HCT116 (cell line): ENCODE measurements around the gene PRRX2. TPM values are rescaled to one million over a fixed set of nuclear protein-coding genes. Genes with fewer than 3 reads are reported as not detected.

ENCODE experiments used
- ATAC-seq: fragments of 200-7000 bp; cut with Tn5 transposase; 2 replicates; pipeline ENCODE4 v1.9.1; 2020; ENCODE audit warnings: mild to moderate bottlenecking, moderate library complexity
- BruUV-seq: library from RNA; stranded (reverse); fragments of 400-500 nt; replicated peaks from 2 replicates; lab custom pipeline; 2021; lab: Mats Ljungman, UMichigan
- CTCF ChIA-PET: fragments of 300-600 bp; sonication (Branson Sonifier 250); formaldehyde crosslinking; loops from one replicate; lab custom pipeline; 2021; ENCODE audit warnings: antibody characterized with exemption; lab: Charles Lee
- POLR2A ChIA-PET: fragments of 300-600, 350-600 bp; sonication (Branson Sonifier 250); formaldehyde crosslinking; loops from one replicate; lab custom pipeline; 2021; ENCODE audit warnings: antibody characterized with exemption; lab: Charles Lee
- RAD21 ChIA-PET, 2 experiments: fragments of 300-600 bp; sonication (Branson Sonifier 250); formaldehyde crosslinking; loops; one replicate each; lab custom pipeline; 2023; ENCODE audit warnings: low total read pairs in 2 of 2; ENCODE audit not compliant: uncharacterized antibody in 2 of 2, unreplicated experiment in 2 of 2, low non-redundant PET in 1 of 2; lab: Charles Lee
- DNase-seq: peaks from one replicate; pipeline ENCODE4 v3.0.0-alpha.2; 2010; ENCODE audit warnings: low read depth, low spot score
- H2AFZ ChIP-seq: fragments of 200-600 bp; shearing (Covaris generic), sonication (generic); 2 replicates; pipeline ENCODE4 v1.6.1; 2017; ENCODE audit warnings: low read depth, mixed run types, mixed read lengths, antibody characterized with exemption, low read length; ENCODE audit not compliant: poor library complexity, severe bottlenecking
- H3K27ac ChIP-seq: 2 replicates; pipeline ENCODE4 v1.5.1; 2012; ENCODE audit warnings: low read depth, low read length
- H3K27me3 ChIP-seq: fragments of 200-600 bp; sonication (generic); 2 replicates; pipeline ENCODE4 v1.6.1; 2016; ENCODE audit warnings: mixed run types, low read length, mixed read lengths; ENCODE audit not compliant: insufficient read depth
- H3K36me3 ChIP-seq, 2 experiments: fragments of 200-500 bp in 1 of 2; fragments of 200-600 bp in 1 of 2; sonication (Bioruptor generic) in 1 of 2; sonication (generic) in 1 of 2; 2 replicates each; pipeline versions ENCODE4 v1.5.1 to v1.6.1; 2014 to 2016; ENCODE audit warnings: low read length in 2 of 2, inconsistent platforms in 1 of 2, mixed read lengths in 1 of 2, mixed run types in 1 of 2; ENCODE audit not compliant: insufficient read depth in 2 of 2, control insufficient read depth in 1 of 2
- H3K4me1 ChIP-seq, 2 experiments: fragments of 200-600 bp in 1 of 2; sonication (generic) in 1 of 2; 2 replicates each; pipeline versions ENCODE4 v1.5.1 to v1.6.1; 2012 to 2017; ENCODE audit warnings: low read length in 2 of 2, inconsistent platforms in 1 of 2, mild to moderate bottlenecking in 1 of 2, mixed read lengths in 1 of 2, mixed run types in 1 of 2, moderate library complexity in 1 of 2; ENCODE audit not compliant: insufficient read depth in 2 of 2, control insufficient read depth in 1 of 2
- H3K4me2 ChIP-seq: fragments of 200-600 bp; sonication (generic); 2 replicates; pipeline ENCODE4 v1.6.1; 2017; ENCODE audit warnings: mixed run types, low read length, mixed read lengths
- H3K4me3 ChIP-seq, 2 experiments: fragments of 200-600 bp in 1 of 2; sonication (generic) in 1 of 2; replicated peaks in 1 of 2; 2 replicates each; pipeline ENCODE4 v1.5.1; 2011 to 2016; ENCODE audit warnings: low read length in 2 of 2, control low read depth in 1 of 2, low read depth in 1 of 2, mild to moderate bottlenecking in 1 of 2, mixed read lengths in 1 of 2, mixed run types in 1 of 2
- H3K79me2 ChIP-seq: fragments of 200-600 bp; sonication (generic); 2 replicates; pipeline ENCODE4 v1.6.1; 2017; ENCODE audit warnings: mild to moderate bottlenecking, mixed run types, low read length, moderate library complexity, mixed read lengths; ENCODE audit not compliant: insufficient read depth
- H3K9ac ChIP-seq: fragments of 200-600 bp; sonication (generic); 2 replicates; pipeline ENCODE4 v1.6.1; 2016; ENCODE audit warnings: low read length, mixed read lengths
- H3K9me2 ChIP-seq: fragments of 200-600 bp; sonication (generic), shearing (Covaris generic); 2 replicates; pipeline ENCODE4 v1.6.1; 2017; ENCODE audit warnings: mixed run types, mild to moderate bottlenecking, moderate library complexity; ENCODE audit not compliant: insufficient read depth
- H3K9me3 ChIP-seq, 2 experiments: fragments of 200-500 bp in 1 of 2; fragments of 200-600 bp in 1 of 2; sonication (Bioruptor generic) in 1 of 2; sonication (generic) in 1 of 2; 2 replicates each; pipeline ENCODE4 v1.6.1; 2014 to 2017; ENCODE audit warnings: low read length in 2 of 2, mixed read lengths in 2 of 2, inconsistent platforms in 1 of 2, low read depth in 1 of 2, mild to moderate bottlenecking in 1 of 2, mixed run types in 1 of 2, moderate library complexity in 1 of 2; ENCODE audit not compliant: control insufficient read depth in 1 of 2, insufficient read depth in 1 of 2
- H4K20me1 ChIP-seq: fragments of 200-600 bp; sonication (generic), shearing (Covaris generic); 2 replicates; pipeline ENCODE4 v1.6.1; 2017; ENCODE audit warnings: mixed run types, mild to moderate bottlenecking, moderate library complexity; ENCODE audit not compliant: insufficient read depth
- CBX3 ChIP-seq: IDR thresholded peaks from 2 replicates; pipeline ENCODE4 v1.6.1; 2012; ENCODE audit warnings: low read depth
- ELF1 ChIP-seq: IDR thresholded peaks from 2 replicates; pipeline ENCODE4 v1.6.1; 2012; ENCODE audit warnings: low read depth, borderline replicate concordance
- EZH2phosphoT487 ChIP-seq: fragments of 200-600 bp; IDR thresholded peaks from 2 replicates; pipeline ENCODE4 v1.6.1; 2018; ENCODE audit warnings: antibody characterized with exemption, borderline replicate concordance
- RAD21 ChIP-seq: IDR thresholded peaks from 2 replicates; pipeline ENCODE4 v1.6.1; 2012; ENCODE audit warnings: low read depth, mild to moderate bottlenecking
- YY1 ChIP-seq: IDR thresholded peaks from 2 replicates; pipeline ENCODE4 v1.6.1; 2011; ENCODE audit warnings: low read length, low read depth, moderate library complexity, mild to moderate bottlenecking; ENCODE audit not compliant: insufficient replicate concordance; ENCODE audit errors: extremely low read depth
- ZNF274 ChIP-seq: fragments of 200-500 bp; sonication (Bioruptor generic); IDR thresholded peaks from 2 replicates; pipeline ENCODE4 v1.6.1; 2014; ENCODE audit warnings: mild to moderate bottlenecking, low read depth, low read length, inconsistent platforms
- intact Hi-C: fragments of 100-400 bp; cut with micrococcal nuclease; formaldehyde crosslinking; loops from 2 replicates; pipeline ENCODE4 v1.10.0; 2022
- total RNA-seq: library from RNA; stranded (reverse); gene quantifications from one replicate; pipeline ENCODE4 v1.2.1, GENCODE V29; 2021; ENCODE audit not compliant: unreplicated experiment
- TF ChIP-seq, protein P1 (sequence below): IDR thresholded peaks from 2 replicates; pipeline ENCODE4 v1.6.1; 2012; ENCODE audit warnings: low read depth
- TF ChIP-seq, protein P2 (sequence below), 3 experiments: fragments of 200-600 bp in 1 of 3; sonication (generic) in 1 of 3; IDR thresholded peaks in 2 of 3; conservative IDR thresholded peaks in 1 of 3; 2 replicates each; pipeline ENCODE4 v1.5.1; 2012 to 2017; ENCODE audit warnings: low read depth in 2 of 3, low read length in 2 of 3, antibody characterized with exemption in 1 of 3, borderline replicate concordance in 1 of 3, control low read depth in 1 of 3, mild to moderate bottlenecking in 1 of 3, mixed read lengths in 1 of 3, mixed run types in 1 of 3, moderate library complexity in 1 of 3; ENCODE audit not compliant: insufficient read depth in 1 of 3

The PRRX2 gene
- total RNA-seq, 1 experiment from 2014 or later: 25.5 TPM

DNA sequence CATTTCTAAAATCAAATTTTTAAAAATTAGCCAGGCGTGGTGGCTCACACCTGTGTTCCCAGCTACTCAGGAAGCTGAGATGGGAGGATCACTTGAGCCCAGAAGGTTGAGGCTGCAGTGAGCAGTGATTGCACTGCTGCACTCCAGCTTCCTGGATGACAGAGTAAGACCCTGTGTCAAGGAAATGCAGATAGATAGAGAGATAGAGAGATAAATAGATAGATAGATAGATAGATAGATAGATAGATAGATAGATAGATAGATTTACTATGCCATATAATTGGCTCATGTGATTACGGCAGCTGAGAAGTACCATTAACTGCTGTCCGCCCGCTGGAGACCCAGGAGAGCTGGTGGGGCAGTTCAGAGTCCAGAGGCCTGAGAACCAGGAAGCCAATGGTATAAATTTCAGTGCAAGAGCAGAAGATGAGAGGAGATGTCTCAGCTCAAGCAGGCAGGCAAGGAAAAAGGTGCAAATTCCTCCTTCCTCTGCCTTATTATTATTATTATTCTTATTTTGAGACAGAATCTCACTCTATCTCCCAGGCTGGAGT, 100.4 kb downstream of the PRRX2 start:
- TF ChIP-seq ZNF274: no peak
- TF ChIP-seq, protein P1, sequence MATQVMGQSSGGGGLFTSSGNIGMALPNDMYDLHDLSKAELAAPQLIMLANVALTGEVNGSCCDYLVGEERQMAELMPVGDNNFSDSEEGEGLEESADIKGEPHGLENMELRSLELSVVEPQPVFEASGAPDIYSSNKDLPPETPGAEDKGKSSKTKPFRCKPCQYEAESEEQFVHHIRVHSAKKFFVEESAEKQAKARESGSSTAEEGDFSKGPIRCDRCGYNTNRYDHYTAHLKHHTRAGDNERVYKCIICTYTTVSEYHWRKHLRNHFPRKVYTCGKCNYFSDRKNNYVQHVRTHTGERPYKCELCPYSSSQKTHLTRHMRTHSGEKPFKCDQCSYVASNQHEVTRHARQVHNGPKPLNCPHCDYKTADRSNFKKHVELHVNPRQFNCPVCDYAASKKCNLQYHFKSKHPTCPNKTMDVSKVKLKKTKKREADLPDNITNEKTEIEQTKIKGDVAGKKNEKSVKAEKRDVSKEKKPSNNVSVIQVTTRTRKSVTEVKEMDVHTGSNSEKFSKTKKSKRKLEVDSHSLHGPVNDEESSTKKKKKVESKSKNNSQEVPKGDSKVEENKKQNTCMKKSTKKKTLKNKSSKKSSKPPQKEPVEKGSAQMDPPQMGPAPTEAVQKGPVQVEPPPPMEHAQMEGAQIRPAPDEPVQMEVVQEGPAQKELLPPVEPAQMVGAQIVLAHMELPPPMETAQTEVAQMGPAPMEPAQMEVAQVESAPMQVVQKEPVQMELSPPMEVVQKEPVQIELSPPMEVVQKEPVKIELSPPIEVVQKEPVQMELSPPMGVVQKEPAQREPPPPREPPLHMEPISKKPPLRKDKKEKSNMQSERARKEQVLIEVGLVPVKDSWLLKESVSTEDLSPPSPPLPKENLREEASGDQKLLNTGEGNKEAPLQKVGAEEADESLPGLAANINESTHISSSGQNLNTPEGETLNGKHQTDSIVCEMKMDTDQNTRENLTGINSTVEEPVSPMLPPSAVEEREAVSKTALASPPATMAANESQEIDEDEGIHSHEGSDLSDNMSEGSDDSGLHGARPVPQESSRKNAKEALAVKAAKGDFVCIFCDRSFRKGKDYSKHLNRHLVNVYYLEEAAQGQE: no peak
- no peak for TF ChIP-seq CBX3
- TF ChIP-seq ELF1: no peak
- TF ChIP-seq RAD21: no peak
- TF ChIP-seq EZH2phosphoT487: no peak
- TF ChIP-seq, protein P2, sequence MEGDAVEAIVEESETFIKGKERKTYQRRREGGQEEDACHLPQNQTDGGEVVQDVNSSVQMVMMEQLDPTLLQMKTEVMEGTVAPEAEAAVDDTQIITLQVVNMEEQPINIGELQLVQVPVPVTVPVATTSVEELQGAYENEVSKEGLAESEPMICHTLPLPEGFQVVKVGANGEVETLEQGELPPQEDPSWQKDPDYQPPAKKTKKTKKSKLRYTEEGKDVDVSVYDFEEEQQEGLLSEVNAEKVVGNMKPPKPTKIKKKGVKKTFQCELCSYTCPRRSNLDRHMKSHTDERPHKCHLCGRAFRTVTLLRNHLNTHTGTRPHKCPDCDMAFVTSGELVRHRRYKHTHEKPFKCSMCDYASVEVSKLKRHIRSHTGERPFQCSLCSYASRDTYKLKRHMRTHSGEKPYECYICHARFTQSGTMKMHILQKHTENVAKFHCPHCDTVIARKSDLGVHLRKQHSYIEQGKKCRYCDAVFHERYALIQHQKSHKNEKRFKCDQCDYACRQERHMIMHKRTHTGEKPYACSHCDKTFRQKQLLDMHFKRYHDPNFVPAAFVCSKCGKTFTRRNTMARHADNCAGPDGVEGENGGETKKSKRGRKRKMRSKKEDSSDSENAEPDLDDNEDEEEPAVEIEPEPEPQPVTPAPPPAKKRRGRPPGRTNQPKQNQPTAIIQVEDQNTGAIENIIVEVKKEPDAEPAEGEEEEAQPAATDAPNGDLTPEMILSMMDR (IDR thresholded peaks at IDR 0.05 in 2 of 3, conservative IDR thresholded peaks at IDR 0.05 in 1 of 3; ENCODE audit: borderline replicate concordance in 1 of 3, insufficient read depth in 1 of 3, low read depth in 2 of 3, low read length in 2 of 3): no peak
- TF ChIP-seq YY1: no peak
- Histone ChIP-seq H3K9me3 (no peaks in the 10 kb centered on the region), H3K4me2 (no peak overlapping the region), H3K36me3 (no peaks in the 10 kb centered on the region), H4K20me1 (no peaks in the 10 kb centered on the region), H3K79me2 (no peaks in the 10 kb centered on the region), H3K4me1 (peaks cover 26 to 32% of the 10 kb centered on the region in 2 experiments), H3K4me3 (no peak overlapping the region), H3K9me2 (no peaks in the 10 kb centered on the region), H3K27ac (no peak overlapping the region), H3K9ac (no peak overlapping the region), H3K27me3 (no peaks in the 10 kb centered on the region), H2AFZ (no peak overlapping the region)
- POLR2A ChIA-PET: interaction anchor here (1.5 kb wide), 1 partner anchor 11 kb away, joined by 5 read pairs; no protein-coding TSS in a partner anchor
- RAD21 ChIA-PET: no interaction called here
- DNase-seq (no peak), ATAC-seq (no peak)
- intact Hi-C loops: no loop called here
- CTCF ChIA-PET: no interaction called here
- BruUV-seq: no TSS peak
